ENCODE data around the gene HTR4. TPM values are rescaled to one million over a fixed set of nuclear protein-coding genes. Genes with fewer than 3 reads are reported as not detected.

The HTR4 gene
- total RNA-seq, 1 donor from 2014 or later, result not detected

- no peaks in the 10 kb centered on the region for H3K36me3 Mint-ChIP-seq (ENCODE audit: low read depth, unreplicated experiment)
- no peak overlapping the region for H3K4me3 Mint-ChIP-seq (ENCODE audit: unreplicated experiment)
- H3K27me3 Mint-ChIP-seq (ENCODE audit: unreplicated experiment), result no peaks in the 10 kb centered on the region
- H3K9me3 Mint-ChIP-seq (ENCODE audit: unreplicated experiment), result no peaks in the 10 kb centered on the region
- no peaks in the 10 kb centered on the region for H3K4me1 Mint-ChIP-seq (ENCODE audit: unreplicated experiment)
- H3K27ac Mint-ChIP-seq (ENCODE audit: unreplicated experiment), result no peak overlapping the region
- DNase-seq (ENCODE audit: low spot score), result no peak
- no peak for TF ChIP-seq CTCF (IDR thresholded peaks at IDR 0.05; ENCODE audit: unreplicated experiment)
These were observed 18.8 kb downstream of the HTR4 start for GRCh38 chr5:148635321-148636083.

GRCh38 chr5:148633067-148633377 is 21.3 kb downstream of the HTR4 start:
- Mint-ChIP-seq H3K27ac (ENCODE audit: unreplicated experiment) (no peak overlapping the region), H3K36me3 (ENCODE audit: low read depth, unreplicated experiment) (no peaks in the 10 kb centered on the region), H3K4me1 (ENCODE audit: unreplicated experiment) (no peaks in the 10 kb centered on the region), H3K9me3 (ENCODE audit: unreplicated experiment) (no peaks in the 10 kb centered on the region), H3K4me3 (ENCODE audit: unreplicated experiment) (no peak overlapping the region), H3K27me3 (ENCODE audit: unreplicated experiment) (no peaks in the 10 kb centered on the region)
- no peak for DNase-seq (ENCODE audit: low spot score)
- no peak for TF ChIP-seq CTCF (IDR thresholded peaks at IDR 0.05; ENCODE audit: unreplicated experiment)

GRCh38 chr5:148632255-148633066 is 21.9 kb downstream of the HTR4 start:
- Mint-ChIP-seq H3K36me3 (ENCODE audit: low read depth, unreplicated experiment) (no peaks in the 10 kb centered on the region), H3K27ac (ENCODE audit: unreplicated experiment) (no peak overlapping the region), H3K4me3 (ENCODE audit: unreplicated experiment) (no peak overlapping the region), H3K4me1 (ENCODE audit: unreplicated experiment) (no peaks in the 10 kb centered on the region), H3K27me3 (ENCODE audit: unreplicated experiment) (no peaks in the 10 kb centered on the region), H3K9me3 (ENCODE audit: unreplicated experiment) (no peaks in the 10 kb centered on the region)
- TF ChIP-seq CTCF (IDR thresholded peaks at IDR 0.05; ENCODE audit: unreplicated experiment), result no peak
- DNase-seq (ENCODE audit: low spot score), result no peak

GRCh38 chr5:148626986-148627385 is 27.3 kb downstream of the HTR4 start:
- no peak for TF ChIP-seq CTCF (IDR thresholded peaks at IDR 0.05; ENCODE audit: unreplicated experiment)
- H3K27ac Mint-ChIP-seq (ENCODE audit: unreplicated experiment), result no peak overlapping the region
- no peaks in the 10 kb centered on the region for H3K9me3 Mint-ChIP-seq (ENCODE audit: unreplicated experiment)
- H3K36me3 Mint-ChIP-seq (ENCODE audit: low read depth, unreplicated experiment), result no peaks in the 10 kb centered on the region
- no peak for DNase-seq (ENCODE audit: low spot score)
- peaks cover 7% of the 10 kb centered on the region for H3K4me1 Mint-ChIP-seq (ENCODE audit: unreplicated experiment)
- no peaks in the 10 kb centered on the region for H3K27me3 Mint-ChIP-seq (ENCODE audit: unreplicated experiment)
- no peak overlapping the region for H3K4me3 Mint-ChIP-seq (ENCODE audit: unreplicated experiment)

- H3K4me1 Mint-ChIP-seq (ENCODE audit: unreplicated experiment), result peaks cover 7% of the 10 kb centered on the region
- H3K36me3 Mint-ChIP-seq (ENCODE audit: low read depth, unreplicated experiment), result no peaks in the 10 kb centered on the region
- H3K9me3 Mint-ChIP-seq (ENCODE audit: unreplicated experiment), result no peaks in the 10 kb centered on the region
- TF ChIP-seq CTCF (IDR thresholded peaks at IDR 0.05; ENCODE audit: unreplicated experiment), result no peak
- no peak overlapping the region for H3K27ac Mint-ChIP-seq (ENCODE audit: unreplicated experiment)
- H3K27me3 Mint-ChIP-seq (ENCODE audit: unreplicated experiment), result no peaks in the 10 kb centered on the region
- H3K4me3 Mint-ChIP-seq (ENCODE audit: unreplicated experiment), result no peak overlapping the region
- DNase-seq (ENCODE audit: low spot score), result no peak
These were observed 28.2 kb downstream of the HTR4 start for GRCh38 chr5:148626081-148626613.
